Measurements from ENCODE around the gene EML5.

- TF ChIP-seq OVOL2 (CRISPR knock-in tag; IDR thresholded peaks at IDR 0.05; ENCODE audit: borderline replicate concordance) (no peak), CTCF (IDR thresholded peaks at IDR 0.05) (no peak), TEAD4 (CRISPR knock-in tag; IDR thresholded peaks at IDR 0.05) (no peak), NR2C2 (CRISPR knock-in tag; IDR thresholded peaks at IDR 0.05) (no peak), E2F1 (CRISPR knock-in tag; IDR thresholded peaks at IDR 0.05) (no peak), TP53 (CRISPR knock-in tag; IDR thresholded peaks at IDR 0.05) (no peak), ATF3 (CRISPR knock-in tag; conservative IDR thresholded peaks at IDR 0.05) (no peak), NR1H2 (CRISPR knock-in tag; IDR thresholded peaks at IDR 0.05) (no peak), ATF6 (CRISPR knock-in tag; IDR thresholded peaks at IDR 0.05) (no peak)
Observed at GRCh38 chr14:88616697-88617096, 176.1 kb downstream of the EML5 start.
